AG04450 (cell line): ENCODE data around the gene VAV3. TPM values are rescaled to one million over a fixed set of nuclear protein-coding genes. Genes with fewer than 3 reads are reported as not detected.

ENCODE experiments used
- CTCF ChIA-PET: fragments of 300-600, 350-600 bp; formaldehyde crosslinking; extraction: SDS; loops from one replicate; lab custom pipeline; 2022; ENCODE audit warnings: antibody characterized with exemption, inconsistent platforms; lab: Charles Lee
- POLR2A ChIA-PET: fragments of 350-600 bp; formaldehyde crosslinking; extraction: SDS; loops from one replicate; lab custom pipeline; 2021; ENCODE audit warnings: antibody characterized with exemption, inconsistent platforms; lab: Yijun Ruan, JAX
- DNase-seq: peaks from one replicate; pipeline ENCODE4 v3.0.0-alpha.2; 2011; ENCODE audit warnings: low read depth, low spot score
- H3K27ac ChIP-seq: one replicate; pipeline ENCODE4 v1.5.1; 2012; ENCODE audit warnings: low read depth, low read length, control low read depth
- H3K27me3 ChIP-seq: one replicate; pipeline ENCODE4 v1.6.0; 2012; ENCODE audit warnings: low read length; ENCODE audit not compliant: control insufficient read depth, insufficient read depth
- H3K4me3 ChIP-seq: 2 replicates; pipeline ENCODE4 v1.5.1; 2011; ENCODE audit warnings: mild to moderate bottlenecking, low read depth, low read length, control low read depth
- H3K9me3 ChIP-seq: 2 replicates; pipeline ENCODE4 v1.5.1; 2012; ENCODE audit warnings: low read length; ENCODE audit not compliant: control insufficient read depth, insufficient read depth
- CTCF ChIP-seq: IDR thresholded peaks from 2 replicates; pipeline ENCODE4 v1.5.1; 2011; ENCODE audit warnings: low read depth, low read length, control low read depth, inconsistent platforms
- polyA plus RNA-seq: library from polyadenylated mRNA; depleted of rRNA; stranded (reverse); fragments of >200 nt; gene quantifications from 2 replicates; pipeline ENCODE4 v1.2.3, GENCODE V29; 2011; rRNA removed
- small RNA-seq: library from RNA; depleted of rRNA; stranded (forward); fragments of <200 nt; gene quantifications from one replicate; pipeline ENCODE3, GENCODE V24; 2012; ENCODE audit warnings: low read depth; ENCODE audit not compliant: insufficient read length

Gene VAV3
- polyA plus RNA-seq, 1 experiment, result 0.02 TPM

DNA sequence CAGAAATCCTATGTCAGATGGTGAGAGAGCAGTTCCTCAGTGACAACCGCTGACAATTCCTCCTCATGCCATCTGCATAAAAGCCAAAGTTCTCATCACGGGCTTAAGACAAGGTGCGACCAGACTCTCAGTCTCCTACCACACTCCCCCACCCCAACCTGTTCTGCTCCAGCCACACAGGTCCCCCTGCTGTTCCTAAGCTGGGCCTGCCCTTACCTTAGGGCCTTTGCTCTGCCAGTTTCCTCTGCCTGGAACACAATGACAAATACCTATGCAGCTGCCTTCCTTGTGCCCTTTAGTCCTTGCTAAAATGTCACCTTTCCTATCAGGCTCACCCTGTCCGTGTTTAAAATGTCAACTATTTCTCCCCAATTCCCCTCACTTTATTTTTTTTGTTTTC is 441.9 kb downstream of the VAV3 start:
- Histone ChIP-seq H3K4me3 (no peak overlapping the region), H3K9me3 (no peaks in the 10 kb centered on the region), H3K27ac (no peak overlapping the region), H3K27me3 (no peaks in the 10 kb centered on the region)
- POLR2A ChIA-PET, result no interaction called here
- no peak for DNase-seq
- TF ChIP-seq CTCF, result no peak
- CTCF ChIA-PET, result no interaction called here

Small RNAs within 50 kb of the gene (small RNA-seq; reads per million reads assigned to genes)
- gene MIR7852, result not detected

Other genes with a start within 250 kb of the VAV3 start
- 35.7 and 50.5 TPM in 2 replicates for gene SLC25A24, start 235.2 kb upstream of the VAV3 start, polyA plus RNA-seq